Measurements from ENCODE around the gene EPRS1. TPM values are rescaled to one million over a fixed set of nuclear protein-coding genes. Genes with fewer than 3 reads are reported as not detected.

EPRS1 gene
- total RNA-seq, 1 experiment from 2014 or later, result 121 TPM

GRCh38 chr1:220094016-220094911 is 48.0 kb upstream of the EPRS1 start, which contains the start of gene IARS2:
Gene IARS2, plus strand, starts transcription at chr1:220094132. Its CDS starts 85 bp downstream, at chr1:220094217.
- no CpG with 5 or more reads among the region's 73 CpGs for WGBS (ENCODE audit: extremely low coverage, insufficient read length, low lambda C conversion rate)
- peaks cover 11% of the 10 kb centered on the region for H3K23me2 ChIP-seq (ENCODE audit: insufficient read length, low read depth, low read length, poor library complexity, severe bottlenecking)
- H3K4ac ChIP-seq (ENCODE audit: low read depth, low read length), result no peak within 1 kb of the TSS
- no peak within 1 kb of the TSS for H3K18ac ChIP-seq (ENCODE audit: insufficient read length, low read depth, low read length)
- peak within 1 kb of the TSS; percentile 85 for H3K4me2 ChIP-seq (ENCODE audit: insufficient read depth, insufficient read length, low read length)
- no peaks in the 10 kb centered on the region for H3K4me1 ChIP-seq (ENCODE audit: insufficient read depth, low read length)
- Mint-ChIP-seq H3K4me1 (peaks cover 8 to 14% of the 10 kb centered on the region in 2 experiments), H3K27me3 (ENCODE audit: low read depth) (no peaks in the 10 kb centered on the region), H3K27ac (peak within 1 kb of the TSS in 1 of 3 experiments; percentile 81; a peak in 1 of 7 replicates), H3K4me3 (peak within 1 kb of the TSS; percentile 80 to 86), H3K9me3 (no peaks in the 10 kb centered on the region; a peak in 1 of 5 replicates), H3K36me3 (ENCODE audit: insufficient read depth in 1 of 3, low read depth in 3 of 3) (peaks cover 16 to 31% (median 23%) of the 10 kb centered on the region in 3 experiments; a peak in 6 of 7 replicates)
- H4K20me1 ChIP-seq (ENCODE audit: control insufficient read depth, insufficient read depth, insufficient read length), result no peaks in the 10 kb centered on the region
- H4K91ac ChIP-seq (ENCODE audit: insufficient read length, low read depth, low read length), result no peak within 1 kb of the TSS
- no peak within 1 kb of the TSS for H4K8ac ChIP-seq (replicated peaks; ENCODE audit: insufficient read length, low read depth, low read length)
- H2BK15ac ChIP-seq (ENCODE audit: low read depth, low read length), result no peak within 1 kb of the TSS
- no peaks in the 10 kb centered on the region for H3K9me3 ChIP-seq (ENCODE audit: control insufficient read depth, low read depth, low read length)
- H4K5ac ChIP-seq (ENCODE audit: insufficient read length, low read depth, low read length), result no peak within 1 kb of the TSS
- H3K27me3 ChIP-seq (ENCODE audit: insufficient read depth, low read length), result no peaks in the 10 kb centered on the region
- DNase-seq, result peak; percentile 91
- H3K23ac ChIP-seq (ENCODE audit: insufficient read length, low read depth, low read length), result no peak within 1 kb of the TSS
- no peak within 1 kb of the TSS for H2BK5ac ChIP-seq (ENCODE audit: insufficient read length, low read length)
- H3K27ac ChIP-seq (ENCODE audit: insufficient read length, low read depth, low read length), result no peak within 1 kb of the TSS
- peak within 1 kb of the TSS; percentile 87 for H2AFZ ChIP-seq (ENCODE audit: low read length)
- no peak within 1 kb of the TSS for H3T11ph ChIP-seq (ENCODE audit: low read length)
- H3K9ac ChIP-seq (ENCODE audit: extremely low read depth, insufficient read length, low read length), result peak within 1 kb of the TSS; percentile 88
- TF ChIP-seq, protein P1, sequence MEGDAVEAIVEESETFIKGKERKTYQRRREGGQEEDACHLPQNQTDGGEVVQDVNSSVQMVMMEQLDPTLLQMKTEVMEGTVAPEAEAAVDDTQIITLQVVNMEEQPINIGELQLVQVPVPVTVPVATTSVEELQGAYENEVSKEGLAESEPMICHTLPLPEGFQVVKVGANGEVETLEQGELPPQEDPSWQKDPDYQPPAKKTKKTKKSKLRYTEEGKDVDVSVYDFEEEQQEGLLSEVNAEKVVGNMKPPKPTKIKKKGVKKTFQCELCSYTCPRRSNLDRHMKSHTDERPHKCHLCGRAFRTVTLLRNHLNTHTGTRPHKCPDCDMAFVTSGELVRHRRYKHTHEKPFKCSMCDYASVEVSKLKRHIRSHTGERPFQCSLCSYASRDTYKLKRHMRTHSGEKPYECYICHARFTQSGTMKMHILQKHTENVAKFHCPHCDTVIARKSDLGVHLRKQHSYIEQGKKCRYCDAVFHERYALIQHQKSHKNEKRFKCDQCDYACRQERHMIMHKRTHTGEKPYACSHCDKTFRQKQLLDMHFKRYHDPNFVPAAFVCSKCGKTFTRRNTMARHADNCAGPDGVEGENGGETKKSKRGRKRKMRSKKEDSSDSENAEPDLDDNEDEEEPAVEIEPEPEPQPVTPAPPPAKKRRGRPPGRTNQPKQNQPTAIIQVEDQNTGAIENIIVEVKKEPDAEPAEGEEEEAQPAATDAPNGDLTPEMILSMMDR (conservative IDR thresholded peaks at IDR 0.05), result no peak
- H2BK120ac ChIP-seq (ENCODE audit: low read depth, low read length, poor library complexity, severe bottlenecking), result no peak within 1 kb of the TSS
- H2BK12ac ChIP-seq (ENCODE audit: insufficient read length, low read depth, low read length), result no peak within 1 kb of the TSS
- no peak within 1 kb of the TSS for H3K56ac ChIP-seq (ENCODE audit: insufficient read length, low read depth, low read length)
- no peaks in the 10 kb centered on the region for H3K79me1 ChIP-seq (ENCODE audit: insufficient read depth, low read depth, low read length, poor library complexity, severe bottlenecking)
- no peaks in the 10 kb centered on the region for H3K79me2 ChIP-seq (ENCODE audit: insufficient read depth, low read length)
- no peak within 1 kb of the TSS for H2AK5ac ChIP-seq (ENCODE audit: insufficient read length, low read length)
- H3K14ac ChIP-seq (ENCODE audit: insufficient read depth, low read length), result 0 out of 2 replicates have a peak within 1 kb of the TSS, but pooled peaks have one; percentile 3
- no peak within 1 kb of the TSS for H2BK20ac ChIP-seq (ENCODE audit: low read depth, low read length, poor library complexity, severe bottlenecking)

Data from H9 (cell line).